HG03103 (cell line): ENCODE data around the gene DFFA.
"Not testable (repeated sequence)": the region's sequence is repeated elsewhere in the genome, so short reads cannot be mapped to it uniquely, and the experiment has no call there.

Source experiments
- ATAC-seq: cut with Tn5 transposase; IDR thresholded peaks from one replicate; pipeline ENCODE4 v1.9.1; 2021; ENCODE audit warnings: low read depth; ENCODE audit not compliant: unreplicated experiment

DFFA gene

DNA sequence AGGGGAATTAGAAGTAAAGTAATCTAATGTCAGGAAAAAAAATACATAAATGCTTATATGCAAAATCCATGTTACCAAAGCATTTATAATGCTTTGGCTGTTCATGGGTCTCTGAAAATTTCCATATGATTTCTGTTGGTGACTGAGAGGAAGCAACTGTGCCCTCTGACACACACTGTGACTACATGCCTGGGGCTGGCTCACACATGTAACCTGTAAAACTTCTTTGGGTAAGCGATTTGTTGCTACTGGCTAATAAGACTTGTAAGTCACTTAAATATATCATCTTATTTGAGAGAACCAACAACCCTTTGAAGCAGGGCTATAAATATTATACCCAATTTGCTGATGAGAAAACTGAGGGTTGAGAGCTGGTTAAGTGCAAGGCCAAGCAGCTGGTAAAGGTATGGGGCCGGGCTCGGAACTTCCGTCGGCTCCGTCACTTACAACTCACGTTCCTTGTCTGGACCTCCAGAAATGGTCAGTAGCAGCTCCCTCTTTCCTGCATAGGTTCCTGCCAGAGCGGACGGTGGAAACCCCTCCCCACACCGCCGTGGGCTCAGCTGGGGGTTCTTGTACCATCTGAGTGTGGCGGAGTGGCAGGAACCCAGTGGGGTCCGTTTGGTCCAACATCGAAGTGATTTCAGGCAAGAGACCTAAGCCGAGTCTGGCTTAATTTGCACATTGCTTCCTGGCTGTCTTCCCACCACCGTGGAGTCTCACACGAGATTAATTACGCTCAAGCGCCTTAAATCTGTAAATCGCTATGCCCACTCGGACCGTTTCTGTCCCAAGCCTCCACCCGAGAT is 714 bp downstream of the DFFA start:
- no peak for ATAC-seq

DNA sequence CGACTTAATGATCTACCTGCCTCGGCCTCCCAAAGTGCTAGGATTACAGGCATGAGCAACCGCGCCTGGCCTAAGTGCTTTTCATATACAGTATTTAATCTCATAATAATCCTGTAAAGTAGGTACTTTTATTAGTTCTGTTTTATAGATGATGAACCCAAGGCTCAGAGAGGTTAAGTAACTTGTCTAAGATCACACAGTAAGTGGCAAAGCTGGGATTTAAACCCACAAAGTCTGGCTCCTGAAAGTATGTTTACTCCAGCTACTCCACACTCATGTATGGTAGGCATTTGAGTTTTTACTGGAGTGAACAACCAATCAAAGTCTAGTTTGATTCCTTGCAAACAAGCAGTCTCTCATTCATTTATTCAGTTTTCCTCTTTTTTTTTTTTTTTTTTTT is 2.3 kb downstream of the DFFA start:
- ATAC-seq, result no peak

DNA sequence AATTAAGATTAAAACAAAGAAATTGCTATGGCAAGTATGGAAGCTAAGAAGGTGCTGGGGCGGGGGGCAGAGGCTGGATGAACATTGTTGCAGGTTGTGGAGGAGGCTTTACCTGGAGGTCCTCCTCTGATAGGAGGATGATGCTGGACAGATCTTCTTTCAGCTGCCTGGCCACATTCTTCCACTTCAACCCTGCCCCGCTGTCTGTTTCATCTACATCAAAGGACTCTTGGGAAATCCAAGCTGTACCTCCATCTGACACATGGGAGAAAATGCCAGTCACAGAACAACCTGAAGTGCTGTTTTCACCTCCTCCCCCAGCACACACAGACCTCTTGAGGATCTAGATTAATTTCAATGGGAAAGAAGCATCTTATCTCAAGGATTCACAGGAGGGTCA is 5.3 kb downstream of the DFFA start:
- ATAC-seq, result no peak

DNA sequence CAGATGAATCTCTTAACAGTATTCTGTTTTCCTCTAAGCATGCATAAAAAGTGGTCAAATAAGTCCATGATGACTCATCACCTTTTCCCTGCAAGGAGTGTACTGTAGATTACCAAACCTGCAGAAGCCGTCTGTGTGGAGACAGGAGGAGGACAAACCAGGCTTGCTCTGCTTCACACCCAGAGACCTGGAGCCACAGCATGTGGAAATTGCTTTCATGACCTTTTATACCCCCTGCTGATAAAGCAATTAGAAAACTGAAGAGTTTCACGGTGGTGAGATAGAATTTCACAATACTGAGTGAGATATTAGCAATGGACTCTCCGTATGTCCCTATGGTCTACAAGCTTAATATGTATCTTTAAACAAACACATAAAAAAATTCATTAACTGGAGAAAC is 13.1 kb downstream of the DFFA start:
- ATAC-seq, result no peak

DNA sequence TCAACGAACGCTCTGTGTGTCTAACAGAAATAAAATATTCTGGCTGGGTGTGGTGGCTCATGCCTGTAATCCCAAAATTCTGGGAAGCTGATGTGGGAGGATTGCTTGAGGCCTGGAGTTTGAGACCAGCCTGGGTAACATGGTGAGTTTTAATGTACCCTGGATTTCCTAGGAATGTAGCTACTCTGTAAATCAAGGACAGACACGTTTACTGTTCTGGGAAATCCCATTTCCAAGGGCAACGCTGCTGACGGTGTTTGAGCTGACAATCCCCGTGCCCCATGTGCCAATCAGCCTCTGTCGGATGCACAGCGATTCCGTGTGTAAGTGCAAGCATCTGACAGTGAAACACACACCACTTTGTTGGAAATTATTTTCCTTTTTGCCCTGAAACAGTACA is 14.5 kb downstream of the DFFA start:
- no peak for ATAC-seq

DNA sequence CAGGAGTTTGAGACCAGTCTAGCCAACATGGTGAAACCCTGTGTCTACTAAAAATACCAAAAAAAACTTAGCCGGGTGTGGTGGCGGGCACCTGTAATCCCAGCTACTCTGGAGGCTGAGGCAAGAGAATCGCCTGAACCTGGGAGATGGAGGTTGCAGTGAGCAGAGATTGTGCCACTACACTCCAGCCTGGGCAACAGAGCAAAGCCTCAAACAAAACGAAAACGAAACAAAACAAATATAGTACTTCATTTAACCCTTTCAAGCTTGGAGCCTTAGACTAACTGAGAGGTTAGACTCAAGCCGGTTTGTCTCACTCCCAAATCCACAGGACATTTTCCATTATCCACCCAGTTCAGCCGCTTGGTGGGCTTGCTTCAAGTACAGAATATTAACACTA is 14.9 kb downstream of the DFFA start:
- ATAC-seq, result not testable (repeated sequence)

DNA sequence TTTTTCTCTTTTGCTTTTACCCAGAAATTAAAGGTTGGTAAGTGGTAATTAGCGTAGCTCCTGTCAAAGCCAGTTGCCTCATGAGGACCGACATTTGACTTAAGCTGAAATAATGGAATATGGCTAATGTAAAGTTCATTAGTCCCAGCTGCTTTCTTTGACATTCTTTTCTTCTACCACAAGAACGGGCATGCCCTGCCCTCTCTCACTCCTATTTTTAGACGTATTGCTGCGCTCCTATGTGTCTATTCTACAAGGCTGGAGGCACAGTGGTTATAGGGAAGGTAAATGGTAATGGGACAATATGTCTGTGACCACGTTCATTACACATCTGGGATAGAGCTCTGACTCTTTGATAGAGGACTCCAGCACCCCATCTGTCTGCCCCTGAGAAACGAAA is 15.7 kb downstream of the DFFA start:
- ATAC-seq, result no peak

DNA sequence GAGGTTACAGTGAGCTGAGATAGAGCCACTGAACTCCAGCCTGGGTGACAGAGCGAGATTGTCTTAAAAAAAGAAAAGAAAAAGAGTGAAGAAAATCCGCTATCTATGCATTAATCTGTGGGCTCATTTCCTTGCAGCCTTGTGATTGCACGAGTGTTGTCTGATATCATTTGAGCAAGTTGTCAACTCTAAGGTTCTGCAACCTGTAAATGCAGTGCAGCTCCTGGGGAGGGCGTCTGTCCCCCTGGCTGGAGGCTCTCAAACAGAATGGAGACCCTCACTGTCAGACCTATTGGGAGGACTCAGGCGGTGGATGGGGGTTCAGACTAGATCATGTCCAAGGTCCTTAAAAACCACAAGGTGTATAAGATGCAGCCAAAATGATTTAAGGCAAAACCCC is 16.3 kb downstream of the DFFA start:
- ATAC-seq, result no peak

DNA sequence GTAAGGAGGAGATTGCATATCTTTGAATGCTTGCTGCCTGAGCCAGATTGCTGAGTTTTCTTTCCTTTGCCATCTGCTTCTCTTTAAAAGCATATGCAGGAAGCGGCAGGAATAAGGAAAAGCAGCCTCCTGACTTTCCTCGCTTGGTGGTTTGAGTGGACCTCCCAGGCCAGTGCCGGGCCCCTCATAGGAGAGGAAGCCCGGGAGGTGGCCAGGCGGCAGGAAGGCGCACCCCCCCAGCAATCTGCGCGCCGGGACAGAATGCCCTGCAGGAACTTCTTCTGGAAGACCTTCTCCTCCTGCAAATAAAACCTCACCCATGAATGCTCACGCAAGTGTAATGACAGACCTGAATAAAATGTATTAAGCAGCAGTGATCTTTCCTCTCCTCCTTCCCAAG is 21.0 kb downstream of the DFFA start:
- ATAC-seq, result no peak

DNA sequence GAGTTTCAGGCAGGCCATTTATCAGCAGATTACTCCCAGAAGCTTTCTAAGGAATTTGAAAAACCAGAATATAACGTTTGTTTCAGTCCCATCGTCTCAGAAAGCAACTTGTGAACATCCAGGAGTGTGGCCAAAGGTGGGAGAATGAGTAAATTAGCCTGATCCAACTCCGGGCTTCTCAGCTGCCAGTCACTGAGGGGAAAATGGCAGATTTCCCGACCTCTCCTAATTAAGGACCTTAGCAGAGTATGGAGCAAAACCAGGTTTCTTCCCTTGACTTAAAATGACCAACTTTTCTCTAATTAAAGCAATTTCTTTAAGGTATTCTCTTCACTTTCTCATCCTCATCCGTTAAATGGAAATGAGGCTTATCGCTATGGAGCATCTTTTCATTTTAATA is 21.5 kb downstream of the DFFA start:
- no peak for ATAC-seq

DNA sequence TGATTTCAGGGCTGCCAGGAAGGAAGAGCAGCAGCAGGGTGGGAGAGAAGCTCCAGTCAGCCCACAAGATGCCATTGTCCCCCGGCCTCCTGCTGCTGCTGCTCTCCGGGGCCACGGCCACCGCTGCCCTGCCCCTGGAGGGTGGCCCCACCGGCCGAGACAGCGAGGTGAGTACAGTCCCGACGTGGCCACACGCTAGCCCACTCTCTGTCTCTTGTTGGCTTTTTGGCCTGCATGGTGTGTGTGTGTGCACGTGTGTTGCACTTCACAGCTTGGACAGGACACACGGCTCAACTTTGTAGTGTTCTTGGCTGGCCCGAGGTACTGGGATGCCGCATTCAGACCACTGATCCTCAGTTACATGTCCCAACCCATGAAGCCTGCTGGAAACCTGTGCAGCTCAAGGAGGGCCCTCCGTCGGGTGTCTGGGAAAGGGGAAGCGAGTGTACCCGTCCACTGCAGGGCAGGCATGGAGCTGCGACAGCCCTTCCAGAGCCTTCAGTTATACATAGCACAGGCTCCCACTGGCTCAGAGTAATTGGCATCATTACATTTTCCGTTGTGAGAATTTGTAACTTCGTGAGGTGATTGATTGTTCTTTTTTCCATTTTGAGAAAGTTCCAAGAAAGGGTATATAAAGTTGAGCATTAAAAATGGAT is 22.0 kb downstream of the DFFA start:
- ATAC-seq, result no peak

DNA sequence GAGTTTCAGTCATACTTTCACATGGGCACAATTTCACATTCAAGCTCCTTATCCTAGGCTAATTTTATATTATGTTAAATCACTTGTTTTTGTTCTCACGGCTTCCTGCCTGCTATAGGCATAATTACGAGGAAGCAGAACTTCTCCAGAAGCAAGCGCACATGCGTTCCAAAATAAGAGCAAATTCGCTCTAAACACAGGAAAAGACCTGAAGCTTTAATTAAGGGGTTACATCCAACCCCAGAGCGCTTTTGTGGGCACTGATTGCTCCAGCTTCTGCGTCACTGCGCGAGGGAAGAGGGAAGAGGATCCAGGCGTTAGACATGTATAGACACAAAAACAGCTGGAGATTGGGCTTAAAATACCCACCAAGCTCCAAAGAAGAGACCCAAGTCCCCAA is 22.6 kb downstream of the DFFA start, which contains the start of gene CORT:
TSS of gene CORT (plus strand) at position 281 of the 400 bp plus-strand sequence. CDS start 193 bp downstream, outside the sequence.
- ATAC-seq, result no peak

DNA sequence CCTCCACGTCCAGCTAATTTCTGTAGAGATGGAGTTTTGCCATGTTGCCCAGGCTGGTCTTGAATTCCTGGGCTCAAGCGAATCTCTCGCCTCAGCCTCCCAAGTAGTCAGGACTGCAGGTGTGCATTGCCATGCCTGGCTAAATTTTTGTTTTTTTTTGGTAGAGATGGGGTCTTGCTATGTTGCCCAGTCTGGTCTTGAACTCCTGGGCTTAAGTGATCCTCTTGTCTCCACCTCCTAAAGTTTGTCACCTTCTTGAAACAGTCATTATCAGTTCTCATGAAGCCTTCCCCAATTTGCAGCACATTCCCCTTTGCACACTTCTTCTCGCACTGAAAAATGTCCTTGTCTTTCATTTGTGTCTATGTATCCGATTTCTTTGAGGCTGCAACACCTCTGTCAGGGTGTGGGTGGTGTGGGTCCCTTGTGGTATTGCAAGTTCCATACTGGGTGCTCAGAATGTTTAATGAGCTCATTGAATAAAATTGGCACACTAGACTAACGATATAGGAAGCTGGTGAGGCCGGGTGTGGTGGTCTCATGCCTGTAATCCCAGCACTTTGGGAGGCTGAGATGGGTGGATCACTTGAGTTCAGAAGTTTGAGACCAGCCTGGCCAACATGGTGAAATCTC is 25.4 kb downstream of the DFFA start:
- no peak for ATAC-seq

DNA sequence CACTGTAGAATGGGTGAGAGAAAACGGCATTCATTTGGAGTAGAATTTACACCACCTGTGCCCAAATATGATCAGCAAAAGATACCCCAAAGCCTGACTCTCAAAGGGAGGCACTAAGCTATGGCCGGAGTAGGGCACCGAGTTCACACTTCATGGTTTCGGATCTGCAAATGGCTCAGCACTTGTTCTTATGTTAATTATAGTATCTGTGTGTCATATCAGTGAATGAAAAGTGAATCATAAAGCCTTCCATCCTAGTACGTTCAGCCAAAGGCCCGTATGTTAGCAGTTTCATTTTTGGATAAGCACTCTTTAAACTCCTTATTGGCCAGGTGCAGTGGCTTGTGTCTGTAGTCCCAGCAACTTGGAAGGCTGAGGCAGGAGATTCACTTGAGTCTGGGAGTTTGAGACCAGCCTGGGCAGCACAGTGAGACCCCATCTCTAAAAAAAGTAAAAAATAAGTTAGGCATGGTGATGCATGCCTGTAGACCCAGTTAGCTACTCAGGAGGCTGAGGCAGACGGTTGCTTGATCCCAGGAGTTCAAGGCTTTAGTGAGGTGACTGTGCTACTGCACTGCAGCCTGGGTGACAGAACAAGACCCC is 27.4 kb downstream of the DFFA start:
- no peak for ATAC-seq

DNA sequence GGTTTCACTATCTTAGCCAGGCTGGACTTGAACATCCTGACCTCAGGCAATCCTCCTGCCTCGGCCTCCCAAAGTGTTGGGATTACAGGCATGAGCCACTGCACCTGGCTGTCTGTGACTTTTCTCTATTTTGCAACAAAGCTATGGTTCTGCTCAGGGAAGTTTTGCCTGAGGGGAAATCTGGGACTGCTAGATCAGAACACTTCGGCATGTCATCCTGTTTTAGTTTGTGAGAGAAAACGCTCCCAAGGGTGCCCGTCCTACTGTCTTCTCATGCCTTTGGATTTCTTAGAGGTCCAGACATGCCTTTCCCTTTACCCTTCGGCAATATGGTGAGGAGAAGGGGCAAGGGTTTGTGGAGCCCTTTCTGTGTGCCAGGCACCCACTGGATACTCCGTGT is 28.1 kb downstream of the DFFA start:
- ATAC-seq, result no peak

DNA sequence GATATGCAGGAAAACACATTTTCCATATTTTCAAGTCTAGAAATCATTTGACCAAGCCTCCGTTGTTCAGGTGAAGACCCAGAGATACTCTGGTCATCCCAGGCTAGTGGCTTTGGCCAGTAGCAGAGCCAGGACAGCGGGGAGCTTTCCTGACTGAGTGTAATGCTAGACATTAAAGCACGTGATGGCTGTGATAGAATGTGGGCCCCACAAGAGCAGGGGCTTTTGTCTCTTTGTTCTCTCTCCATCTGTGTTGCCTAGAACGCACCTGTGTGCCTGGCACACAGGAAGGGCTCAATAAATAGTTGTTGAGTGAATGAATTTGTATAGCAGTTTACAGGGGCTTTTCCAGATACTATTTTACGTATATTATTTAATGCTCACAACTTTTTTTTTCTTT is 31.5 kb downstream of the DFFA start:
- ATAC-seq, result no peak

DNA sequence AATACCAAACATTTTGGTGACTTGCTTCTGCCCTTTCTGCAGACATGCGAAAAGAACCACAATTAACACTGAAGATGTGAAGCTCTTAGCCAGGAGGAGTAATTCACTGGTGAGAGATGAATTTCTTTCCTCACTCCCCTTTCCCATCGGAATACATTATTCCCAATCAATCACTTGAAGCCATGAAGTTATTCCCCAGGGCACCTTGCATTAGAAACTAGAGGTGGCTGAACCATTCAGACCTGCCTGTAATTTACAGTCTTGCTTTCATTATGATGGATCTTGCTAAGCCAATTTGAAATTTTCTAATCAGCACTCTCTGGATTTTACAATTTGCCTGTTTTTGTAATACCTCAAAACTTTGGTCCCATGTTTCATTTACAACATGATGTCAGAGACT is 32.0 kb downstream of the DFFA start:
- ATAC-seq, result no peak

DNA sequence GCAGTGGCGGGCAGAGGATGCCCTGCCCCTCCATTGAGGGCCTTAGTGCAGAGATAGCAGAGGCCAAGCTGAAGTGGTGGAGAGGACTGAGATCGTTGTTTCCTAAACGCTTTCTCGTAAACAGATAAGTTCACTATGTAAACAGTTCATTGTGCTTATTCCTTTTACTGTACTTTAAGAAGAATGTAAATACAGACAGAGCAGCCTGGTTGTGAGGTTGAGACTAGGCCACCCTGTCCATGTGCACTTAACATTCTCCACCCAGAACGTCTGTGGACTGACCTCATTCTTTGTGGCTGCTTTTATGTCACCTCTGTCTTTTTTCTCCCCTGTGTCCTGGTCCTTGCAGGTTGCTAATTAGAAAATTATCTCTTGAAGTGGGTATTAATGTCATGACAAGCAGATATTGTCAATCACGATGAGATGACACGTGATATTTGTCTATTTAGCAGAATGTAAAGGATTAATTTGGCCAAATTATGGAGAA is 33.6 kb downstream of the DFFA start:
- ATAC-seq, result no peak

DNA sequence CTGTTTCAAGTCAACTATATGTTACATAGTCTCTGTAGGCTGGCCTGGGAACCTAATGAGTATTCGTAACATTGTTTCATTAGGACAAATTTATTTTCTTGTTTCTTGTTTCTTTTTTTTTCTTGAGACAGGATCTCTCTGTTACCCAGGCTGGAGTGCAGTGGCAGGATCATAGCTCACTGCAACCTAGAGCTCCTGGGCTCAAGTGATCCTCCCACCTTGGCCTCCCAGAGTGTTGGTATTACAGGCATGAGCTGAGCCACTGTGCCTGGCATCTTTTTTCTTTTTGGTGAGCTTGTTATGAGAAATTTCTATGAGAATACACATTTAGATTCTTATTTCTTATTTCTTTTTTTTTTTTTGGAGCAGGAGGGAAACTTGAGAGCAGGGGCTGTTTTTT is 35.3 kb downstream of the DFFA start:
- ATAC-seq, result no peak

DNA sequence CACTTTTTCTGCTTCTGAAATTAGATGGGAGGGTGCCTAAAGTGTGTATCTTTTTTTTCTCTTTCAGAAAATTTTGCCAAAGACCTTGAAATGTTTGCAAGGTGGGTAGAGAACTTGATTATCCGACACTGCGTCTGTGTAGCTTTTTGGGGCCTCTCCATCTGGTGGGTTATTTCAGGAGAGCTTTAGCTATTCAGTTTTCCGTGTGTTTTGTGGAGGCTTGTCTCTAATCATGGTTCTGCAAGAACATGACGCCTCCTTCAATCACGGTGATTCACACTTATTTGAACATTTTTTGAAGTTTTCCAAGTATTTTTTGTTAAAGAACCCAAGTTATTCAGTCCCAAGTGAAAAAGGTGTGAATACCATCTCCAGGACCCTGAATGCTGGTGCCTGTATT is 37.7 kb downstream of the DFFA start:
- no peak for ATAC-seq

DNA sequence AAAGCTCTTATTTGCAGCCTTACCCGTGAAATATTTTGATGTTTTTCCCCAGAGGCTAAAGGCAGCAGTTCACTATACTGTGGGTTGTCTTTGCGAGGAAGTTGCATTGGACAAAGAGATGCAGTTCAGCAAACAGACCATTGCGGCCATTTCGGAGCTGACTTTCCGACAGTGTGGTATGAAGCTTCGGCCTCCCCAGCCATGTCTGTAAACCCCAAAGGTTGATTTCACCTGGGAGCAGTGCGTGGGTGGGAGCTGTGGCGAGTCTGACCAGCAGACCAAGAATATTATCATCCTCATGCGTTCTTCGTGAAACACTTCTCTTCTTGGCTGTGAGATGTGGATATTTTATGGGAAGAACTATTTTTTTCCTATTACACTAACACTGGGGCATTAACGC is 38.5 kb downstream of the DFFA start:
- ATAC-seq, result no peak
